OCI-LY7 (cell line): ENCODE results near the gene PA2G4.

Source experiments
- CTCF ChIP-seq: fragments of 200-600 bp; sonication (generic); conservative IDR thresholded peaks from 2 replicates; pipeline ENCODE4 v1.5.1; 2014; ENCODE audit warnings: mild to moderate bottlenecking, antibody characterized with exemption, low read length, moderate library complexity, mixed read lengths
- EZH2phosphoT487 ChIP-seq: fragments of 200-600 bp; sonication (generic); IDR thresholded peaks from 2 replicates; pipeline ENCODE4 v1.6.1; 2018; ENCODE audit warnings: low read depth, borderline replicate concordance, mild to moderate bottlenecking, mixed run types, antibody characterized with exemption, low read length, moderate library complexity, mixed read lengths

GRCh38 chr12:56098592-56098991, 5.8 kb upstream of the PA2G4 start:
- no peak for TF ChIP-seq CTCF
- TF ChIP-seq EZH2phosphoT487 = no peak
